Natural killer cell treated with Interleukin-12 subunit alpha and Interleukin-12 subunit beta and Interleukin-15 and Interleukin-18, amount 100 ng/mL, for 72 hours (primary cell): ENCODE measurements around the gene LEPROT. TPM values are rescaled to one million over a fixed set of nuclear protein-coding genes. Genes with fewer than 3 reads are reported as not detected.

Experiments
- ATAC-seq, 2 donors: fragments of 150-1000 bp; cut with Tn5 transposase in 1 of 2; sonication (Bioruptor Pico), chemical (Tn5 transposase) in 1 of 2; 2 replicates each; pipeline ENCODE4 v1.10.0; 2021
- DNase-seq: peaks from one replicate; pipeline ENCODE4 v3.0.0; 2022; ENCODE audit warnings: low spot score
- H3K27ac Mint-ChIP-seq, 2 donors: 1 replicate in 1 of 2; 2 replicates in 1 of 2; pipeline ENCODE4 v1.8.0; 2022; ENCODE audit warnings: mixed read lengths in 2 of 2, mild to moderate bottlenecking in 1 of 2, moderate library complexity in 1 of 2
- H3K27me3 Mint-ChIP-seq, 2 donors: 1 replicate in 1 of 2; 2 replicates in 1 of 2; pipeline ENCODE4 v1.8.0; 2022; ENCODE audit warnings: mixed read lengths in 2 of 2
- H3K36me3 Mint-ChIP-seq: one replicate; pipeline ENCODE4 v1.8.0; 2022; ENCODE audit warnings: mixed read lengths
- H3K4me1 Mint-ChIP-seq, 2 donors: 1 replicate in 1 of 2; 2 replicates in 1 of 2; pipeline ENCODE4 v1.8.0; 2022; ENCODE audit warnings: low read depth in 2 of 2, mixed read lengths in 2 of 2, mild to moderate bottlenecking in 1 of 2
- H3K4me3 Mint-ChIP-seq: one replicate; pipeline ENCODE4 v1.8.0; 2022; ENCODE audit warnings: mixed read lengths
- H3K9me3 Mint-ChIP-seq: 2 replicates; pipeline ENCODE4 v1.8.0; 2022; ENCODE audit warnings: mixed read lengths
- total RNA-seq, 2 donors: library from RNA; stranded (reverse); gene quantifications; one replicate each; pipeline ENCODE4 v1.2.3, GENCODE V29; 2022

The LEPROT gene
- total RNA-seq, 2 donors from 2014 or later, result 24.2 to 40.4 TPM

GRCh38 chr1:65418522-65419185, 1.8 kb upstream of the LEPROT start:
- Mint-ChIP-seq H3K27me3 (peaks cover 0 to 2% of the 10 kb centered on the region in 2 donors), H3K36me3 (no peaks in the 10 kb centered on the region), H3K4me1 (peaks cover 0 to 5% of the 10 kb centered on the region in 2 donors), H3K9me3 (no peaks in the 10 kb centered on the region), H3K27ac (peak overlapping the region in 1 of 2 donors; percentile 18), H3K4me3 (peak overlapping the region; percentile 81)
- DNase-seq (no peak), ATAC-seq (no peak)

- H3K4me1 Mint-ChIP-seq, result peaks cover 10 to 11% of the 10 kb centered on the region in 2 donors
- no peaks in the 10 kb centered on the region for H3K9me3 Mint-ChIP-seq
- DNase-seq, result peak; percentile 99
- peaks cover 0 to 2% of the 10 kb centered on the region in 2 donors for H3K27me3 Mint-ChIP-seq
- peak overlapping the region; percentile 81 for H3K4me3 Mint-ChIP-seq
- H3K27ac Mint-ChIP-seq, result no peak overlapping the region
- no peaks in the 10 kb centered on the region for H3K36me3 Mint-ChIP-seq
- ATAC-seq, result peak; percentile 97 to 98
Measured at GRCh38 chr1:65419681-65420589, 533 bp upstream of the LEPROT start.

DNA sequence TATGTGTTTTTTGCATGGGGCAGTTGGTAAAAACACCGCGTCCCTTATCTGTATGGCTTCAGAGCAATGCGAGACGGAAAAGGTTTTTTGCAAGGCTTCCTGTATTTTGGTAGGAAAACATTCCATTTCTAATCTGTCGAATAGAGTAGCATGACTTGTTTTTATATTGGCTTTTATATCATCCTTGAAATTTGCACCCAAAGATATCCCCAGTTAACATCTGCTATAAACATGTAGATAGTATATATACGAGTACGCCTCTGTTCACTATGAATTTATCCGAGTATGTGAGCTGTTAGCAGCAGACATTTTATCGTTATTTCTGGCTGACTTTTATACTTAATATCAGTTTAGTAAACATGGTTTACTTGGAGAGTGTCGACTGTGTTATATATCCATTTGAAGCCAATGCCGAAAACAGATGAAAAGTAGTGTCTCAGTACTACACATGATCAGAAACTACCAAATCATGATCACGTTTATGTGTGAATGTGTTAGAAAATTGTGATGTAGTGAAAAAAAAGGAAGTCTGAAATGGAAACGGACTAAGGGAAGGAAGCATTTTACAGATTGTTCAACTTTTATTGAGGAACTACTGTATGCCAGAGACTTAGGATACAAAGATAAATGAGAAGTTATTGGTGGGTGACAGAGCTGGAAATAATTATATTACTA, 1.0 kb downstream of the LEPROT start:
- DNase-seq (no peak), ATAC-seq (no peak)
- Mint-ChIP-seq H3K9me3 (no peaks in the 10 kb centered on the region), H3K27ac (no peak overlapping the region), H3K4me1 (peaks cover 11 to 20% of the 10 kb centered on the region in 2 donors), H3K4me3 (no peak overlapping the region), H3K36me3 (peaks cover 13% of the 10 kb centered on the region), H3K27me3 (no peaks in the 10 kb centered on the region)

DNA sequence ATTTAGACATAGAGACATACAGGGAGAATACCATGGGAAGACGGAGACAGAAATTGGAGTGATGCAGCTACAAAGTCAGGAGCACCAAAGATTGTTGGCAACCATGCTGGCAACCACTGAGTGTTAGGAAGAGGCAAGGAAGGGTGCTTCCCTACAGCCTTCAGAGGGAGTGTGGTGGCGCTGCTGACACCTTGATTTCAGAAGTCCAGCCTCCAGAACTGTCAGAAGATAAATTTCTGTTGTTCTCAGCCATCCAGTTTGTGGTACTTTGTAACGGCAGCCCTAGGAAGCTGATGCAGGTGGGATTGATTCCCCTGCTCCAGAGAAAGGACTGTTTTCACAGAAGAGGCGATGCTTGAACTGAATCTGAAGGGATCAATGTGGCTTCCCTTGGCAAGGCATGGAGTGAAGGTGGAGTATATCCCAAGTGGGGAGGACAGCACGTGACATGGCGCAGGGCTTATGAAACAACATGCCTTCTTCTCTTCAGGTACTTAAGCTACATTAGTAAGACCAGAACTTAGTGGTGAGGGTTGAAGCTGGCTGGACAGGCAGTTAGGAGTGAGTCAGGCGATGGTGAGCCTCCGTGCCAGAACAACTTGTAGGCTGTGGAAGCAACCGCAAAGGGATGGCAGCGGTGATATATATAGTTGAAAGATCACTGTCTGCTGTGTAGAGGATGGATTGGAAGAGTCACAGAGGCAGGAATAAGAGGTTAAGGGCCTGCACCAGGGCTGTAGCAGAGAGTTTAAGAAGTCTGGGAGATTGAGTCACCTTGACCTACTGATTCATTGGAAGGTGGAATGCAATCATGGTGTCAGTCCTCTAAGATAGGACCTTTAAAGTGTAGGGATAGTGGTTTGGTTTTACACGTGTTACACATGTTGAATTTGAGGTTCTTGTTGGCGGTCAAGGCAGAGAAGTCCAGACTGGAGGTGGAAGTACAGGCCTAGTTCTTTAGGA, 2.1 kb downstream of the LEPROT start:
- H3K9me3 Mint-ChIP-seq, result no peaks in the 10 kb centered on the region
- H3K27me3 Mint-ChIP-seq, result no peaks in the 10 kb centered on the region
- ATAC-seq (no peak), DNase-seq (no peak)
- H3K36me3 Mint-ChIP-seq, result peaks cover 14% of the 10 kb centered on the region
- H3K4me1 Mint-ChIP-seq, result peaks cover 11 to 20% of the 10 kb centered on the region in 2 donors
- no peak overlapping the region for H3K27ac Mint-ChIP-seq
- H3K4me3 Mint-ChIP-seq, result no peak overlapping the region

GRCh38 chr1:65423884-65424572, 3.6 kb downstream of the LEPROT start:
- Mint-ChIP-seq H3K36me3 (peaks cover 14% of the 10 kb centered on the region), H3K9me3 (no peaks in the 10 kb centered on the region), H3K4me1 (peaks cover 12 to 20% of the 10 kb centered on the region in 2 donors), H3K27ac (peak overlapping the region in 1 of 2 donors; percentile 48), H3K4me3 (peak overlapping the region; percentile 68), H3K27me3 (no peaks in the 10 kb centered on the region)
- no peak for ATAC-seq
- DNase-seq, result no peak

DNA sequence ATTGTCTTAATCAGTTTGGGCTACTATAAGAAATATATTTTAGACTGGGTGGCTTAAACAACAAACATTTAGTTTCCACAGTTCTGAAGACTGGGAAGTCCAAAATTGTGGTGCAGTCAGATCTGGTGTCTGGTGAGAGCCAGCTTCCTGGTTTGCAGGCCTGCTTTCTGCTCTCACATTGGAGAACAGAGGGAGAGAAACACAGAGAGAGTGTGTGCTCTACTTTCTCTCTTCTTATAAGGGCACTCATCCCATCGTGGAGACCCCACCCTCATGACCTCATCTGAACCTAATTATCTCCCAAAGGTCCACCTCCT, 4.1 kb downstream of the LEPROT start:
- no peak for ATAC-seq
- Mint-ChIP-seq H3K4me3 (peak overlapping the region; percentile 68), H3K36me3 (peaks cover 14% of the 10 kb centered on the region), H3K4me1 (peaks cover 13 to 20% of the 10 kb centered on the region in 2 donors), H3K27ac (peak overlapping the region in 1 of 2 donors; percentile 48), H3K9me3 (no peaks in the 10 kb centered on the region), H3K27me3 (no peaks in the 10 kb centered on the region)
- no peak for DNase-seq

GRCh38 chr1:65425006-65425405, 4.5 kb downstream of the LEPROT start:
- Mint-ChIP-seq H3K36me3 (peaks cover 17% of the 10 kb centered on the region), H3K27me3 (no peaks in the 10 kb centered on the region), H3K4me3 (no peak overlapping the region), H3K9me3 (no peaks in the 10 kb centered on the region), H3K27ac (peak overlapping the region in 1 of 2 donors; percentile 13), H3K4me1 (peaks cover 9 to 22% of the 10 kb centered on the region in 2 donors)
- DNase-seq (no peak), ATAC-seq (no peak)

GRCh38 chr1:65425697-65426096, 5.2 kb downstream of the LEPROT start:
- ATAC-seq, result no peak
- H3K27ac Mint-ChIP-seq, result peak overlapping the region in 1 of 2 donors; percentile 13
- no peak overlapping the region for H3K4me3 Mint-ChIP-seq
- H3K27me3 Mint-ChIP-seq, result no peaks in the 10 kb centered on the region
- H3K9me3 Mint-ChIP-seq, result no peaks in the 10 kb centered on the region
- DNase-seq, result no peak
- H3K36me3 Mint-ChIP-seq, result peaks cover 20% of the 10 kb centered on the region
- H3K4me1 Mint-ChIP-seq, result peaks cover 9 to 26% of the 10 kb centered on the region in 2 donors

GRCh38 chr1:65429078-65429477, 8.6 kb downstream of the LEPROT start:
- Mint-ChIP-seq H3K27ac (no peak overlapping the region), H3K4me3 (no peak overlapping the region), H3K36me3 (peaks cover 30% of the 10 kb centered on the region), H3K4me1 (peaks cover 5 to 27% of the 10 kb centered on the region in 2 donors), H3K27me3 (no peaks in the 10 kb centered on the region), H3K9me3 (no peaks in the 10 kb centered on the region)
- DNase-seq (no peak), ATAC-seq (no peak)

DNA sequence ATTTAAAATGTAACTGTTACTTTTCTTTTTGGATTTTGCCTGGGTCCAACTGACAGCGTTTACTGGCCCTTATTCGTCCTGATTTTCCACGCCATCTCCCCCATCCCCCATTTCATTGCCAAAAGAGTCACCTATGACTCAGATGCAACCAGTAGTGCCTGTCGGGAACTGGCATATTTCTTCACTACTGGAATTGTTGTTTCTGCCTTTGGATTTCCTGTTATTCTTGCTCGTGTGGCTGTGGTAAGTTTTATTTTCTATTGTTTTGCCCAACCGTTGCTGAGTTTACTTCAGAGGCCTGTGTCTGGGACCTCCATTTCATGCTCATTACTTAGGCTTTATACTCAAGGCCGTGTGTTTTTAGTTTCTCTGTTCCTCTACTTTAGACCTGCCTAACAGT, 9.3 kb downstream of the LEPROT start:
- ATAC-seq (no peak), DNase-seq (no peak)
- Mint-ChIP-seq H3K4me1 (peaks cover 2 to 22% of the 10 kb centered on the region in 2 donors), H3K9me3 (no peaks in the 10 kb centered on the region), H3K4me3 (no peak overlapping the region), H3K27ac (no peak overlapping the region), H3K27me3 (no peaks in the 10 kb centered on the region), H3K36me3 (peaks cover 30% of the 10 kb centered on the region)

DNA sequence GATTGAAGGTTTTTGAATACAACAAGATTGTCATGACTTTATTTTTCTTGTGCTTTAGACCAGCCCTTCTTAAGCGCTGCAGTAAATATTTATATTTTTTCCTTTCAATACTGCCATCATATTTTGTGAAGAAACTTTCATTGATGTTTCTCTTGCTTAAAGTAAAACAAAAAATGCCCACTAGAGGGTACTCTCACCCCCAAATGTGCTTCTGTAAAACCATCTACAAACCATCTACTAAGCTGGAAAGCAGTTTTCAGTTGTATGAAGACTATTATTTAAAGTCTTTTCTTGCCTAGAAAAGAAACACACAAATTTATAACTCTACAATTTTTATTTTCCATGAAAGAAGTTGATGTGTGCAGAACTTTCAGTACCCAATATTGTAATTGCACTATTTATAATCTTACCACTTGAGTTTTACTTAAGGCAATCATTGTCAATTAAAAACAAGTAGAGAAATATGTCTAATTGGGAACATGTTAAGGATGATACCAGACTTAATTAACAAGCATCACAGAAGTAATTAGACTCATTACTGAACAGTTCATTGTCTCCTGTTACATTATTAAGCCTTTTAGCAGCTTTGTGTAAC, 10.7 kb downstream of the LEPROT start:
- H3K27ac Mint-ChIP-seq, result peak overlapping the region in 1 of 2 donors; percentile 25
- peaks cover 20% of the 10 kb centered on the region for H3K36me3 Mint-ChIP-seq
- H3K4me3 Mint-ChIP-seq, result no peak overlapping the region
- H3K27me3 Mint-ChIP-seq, result no peaks in the 10 kb centered on the region
- no peak for DNase-seq
- peaks cover 2 to 14% of the 10 kb centered on the region in 2 donors for H3K4me1 Mint-ChIP-seq
- no peak for ATAC-seq
- no peaks in the 10 kb centered on the region for H3K9me3 Mint-ChIP-seq

- no peak for ATAC-seq
- no peak overlapping the region for H3K27ac Mint-ChIP-seq
Measured at GRCh38 chr1:65432918-65433317, 12.4 kb downstream of the LEPROT start.

More at GRCh38 chr1:65432918-65433317, 12.4 kb downstream of the LEPROT start:
- no peak for DNase-seq
- Mint-ChIP-seq H3K9me3 (no peaks in the 10 kb centered on the region), H3K27me3 (no peaks in the 10 kb centered on the region), H3K4me1 (peaks cover 2 to 11% of the 10 kb centered on the region in 2 donors), H3K36me3 (peaks cover 16% of the 10 kb centered on the region), H3K4me3 (no peak overlapping the region)
